ENCODE measurements around the gene IFIT1. TPM values are rescaled to one million over a fixed set of nuclear protein-coding genes. Genes with fewer than 3 reads are reported as not detected.
"Not testable (repeated sequence)": the region's sequence is repeated elsewhere in the genome, so short reads cannot be mapped to it uniquely, and the experiment has no call there.

The IFIT1 gene
- total and polyA plus RNA-seq, 2 experiments from 2014 or later, result 23.9 to 24.4 TPM

- TF ChIP-seq, protein P1, sequence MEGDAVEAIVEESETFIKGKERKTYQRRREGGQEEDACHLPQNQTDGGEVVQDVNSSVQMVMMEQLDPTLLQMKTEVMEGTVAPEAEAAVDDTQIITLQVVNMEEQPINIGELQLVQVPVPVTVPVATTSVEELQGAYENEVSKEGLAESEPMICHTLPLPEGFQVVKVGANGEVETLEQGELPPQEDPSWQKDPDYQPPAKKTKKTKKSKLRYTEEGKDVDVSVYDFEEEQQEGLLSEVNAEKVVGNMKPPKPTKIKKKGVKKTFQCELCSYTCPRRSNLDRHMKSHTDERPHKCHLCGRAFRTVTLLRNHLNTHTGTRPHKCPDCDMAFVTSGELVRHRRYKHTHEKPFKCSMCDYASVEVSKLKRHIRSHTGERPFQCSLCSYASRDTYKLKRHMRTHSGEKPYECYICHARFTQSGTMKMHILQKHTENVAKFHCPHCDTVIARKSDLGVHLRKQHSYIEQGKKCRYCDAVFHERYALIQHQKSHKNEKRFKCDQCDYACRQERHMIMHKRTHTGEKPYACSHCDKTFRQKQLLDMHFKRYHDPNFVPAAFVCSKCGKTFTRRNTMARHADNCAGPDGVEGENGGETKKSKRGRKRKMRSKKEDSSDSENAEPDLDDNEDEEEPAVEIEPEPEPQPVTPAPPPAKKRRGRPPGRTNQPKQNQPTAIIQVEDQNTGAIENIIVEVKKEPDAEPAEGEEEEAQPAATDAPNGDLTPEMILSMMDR (IDR thresholded peaks at IDR 0.05; ENCODE audit: low read depth, low read length), result no peak
- peaks cover 39% of the 10 kb centered on the region for H3K4me1 ChIP-seq (ENCODE audit: low read depth)
- H3K27me3 ChIP-seq, result no peaks in the 10 kb centered on the region
- peak in 1 of 2 donors; percentile 85 for DNase-seq (ENCODE audit: low read depth in 1 of 2, low spot score in 1 of 2)
- H3K4me3 ChIP-seq, result no peak overlapping the region
- H3K9me3 ChIP-seq (ENCODE audit: low read depth), result no peaks in the 10 kb centered on the region
- H3K27ac ChIP-seq, result no peak overlapping the region
- H3K36me3 ChIP-seq, result no peaks in the 10 kb centered on the region
Observed at GRCh38 chr10:89346405-89347254, 45.8 kb upstream of the IFIT1 start.

GRCh38 chr10:89347701-89348457 lies 44.5 kb upstream of the IFIT1 start:
- DNase-seq (ENCODE audit: low read depth in 1 of 2, low spot score in 1 of 2), result peak in 1 of 2 donors; percentile 33
- TF ChIP-seq, protein P1 (IDR thresholded peaks at IDR 0.05; ENCODE audit: low read depth, low read length), result no peak
- peaks cover 48% of the 10 kb centered on the region for H3K4me1 ChIP-seq (ENCODE audit: low read depth)
- no peak overlapping the region for H3K4me3 ChIP-seq
- H3K27ac ChIP-seq, result peak overlapping the region; percentile 78
- H3K9me3 ChIP-seq (ENCODE audit: low read depth), result no peaks in the 10 kb centered on the region
- no peaks in the 10 kb centered on the region for H3K27me3 ChIP-seq
- H3K36me3 ChIP-seq, result no peaks in the 10 kb centered on the region

DNA sequence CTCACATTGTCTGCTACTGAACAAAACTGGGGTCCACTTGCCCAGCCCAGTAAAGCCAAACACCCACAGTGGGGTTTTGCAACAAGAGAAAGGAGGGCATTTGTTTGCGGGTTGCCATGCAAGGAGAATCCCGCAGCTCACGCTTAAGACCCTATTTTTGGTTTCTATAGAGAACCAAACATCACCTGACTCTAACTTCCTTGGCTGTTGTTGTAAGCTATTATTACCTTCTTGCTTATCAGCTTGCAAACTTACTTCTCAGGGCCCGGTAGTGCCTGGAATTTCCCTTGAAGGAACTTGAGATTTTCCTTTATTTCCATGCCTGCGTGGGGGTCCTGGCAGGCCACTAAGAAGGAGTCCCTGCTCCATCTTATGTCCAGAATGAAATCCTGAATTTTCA lies 43.9 kb upstream of the IFIT1 start:
- Histone ChIP-seq H3K4me1 (ENCODE audit: low read depth) (peaks cover 46% of the 10 kb centered on the region), H3K4me3 (no peak overlapping the region), H3K27me3 (no peaks in the 10 kb centered on the region), H3K36me3 (no peaks in the 10 kb centered on the region), H3K9me3 (ENCODE audit: low read depth) (no peaks in the 10 kb centered on the region), H3K27ac (peak overlapping the region; percentile 78)
- TF ChIP-seq, protein P1 (IDR thresholded peaks at IDR 0.05; ENCODE audit: low read depth, low read length), result no peak
- DNase-seq (ENCODE audit: low read depth in 1 of 2, low spot score in 1 of 2), result no peak

- Histone ChIP-seq H3K9me3 (ENCODE audit: low read depth) (no peaks in the 10 kb centered on the region), H3K4me3 (no peak overlapping the region), H3K4me1 (ENCODE audit: low read depth) (peaks cover 42% of the 10 kb centered on the region), H3K27ac (peak overlapping the region; percentile 78), H3K36me3 (no peaks in the 10 kb centered on the region), H3K27me3 (no peaks in the 10 kb centered on the region)
- TF ChIP-seq, protein P1 (IDR thresholded peaks at IDR 0.05; ENCODE audit: low read depth, low read length), result no peak
- DNase-seq (ENCODE audit: low read depth in 1 of 2, low spot score in 1 of 2), result no peak
Observed at GRCh38 chr10:89348975-89349374, 43.4 kb upstream of the IFIT1 start.

DNA sequence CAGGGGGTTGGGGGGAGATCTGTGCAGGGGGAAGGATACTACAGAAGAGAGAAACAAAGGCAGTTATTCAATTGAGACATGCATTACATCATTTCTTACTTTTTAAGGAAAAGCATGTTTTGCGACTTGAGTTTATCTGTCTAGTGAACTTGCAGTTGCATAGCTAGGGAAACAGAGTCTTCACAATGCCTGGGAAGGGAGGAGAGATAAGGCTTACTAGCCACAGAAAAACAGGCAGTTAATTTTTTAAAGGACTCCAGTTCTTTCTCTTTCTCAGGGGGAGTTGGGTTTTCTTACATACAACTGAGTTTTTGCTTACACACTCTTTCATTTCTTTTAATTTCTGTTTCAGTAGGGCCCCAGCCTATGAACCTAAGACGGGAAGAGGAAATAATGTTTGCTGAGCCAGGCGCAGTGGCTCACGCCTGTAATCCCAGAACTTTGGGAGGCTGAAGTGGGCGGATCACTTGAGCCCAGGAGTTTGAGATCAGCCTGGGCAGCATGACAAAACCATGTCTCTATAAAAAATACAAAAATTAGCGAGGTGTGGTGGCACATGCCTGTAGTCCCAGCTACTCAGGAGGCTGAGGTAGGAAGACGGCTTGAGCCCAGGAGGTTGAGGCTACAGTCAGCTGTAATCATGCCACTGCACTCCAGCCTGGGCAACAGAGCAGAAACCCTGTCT lies 41.6 kb upstream of the IFIT1 start:
- not testable (repeated sequence) for H3K36me3 ChIP-seq; H3K4me3 ChIP-seq; H3K27me3 ChIP-seq; H3K9me3 ChIP-seq (ENCODE audit: low read depth)
- H3K27ac ChIP-seq, result peak overlapping the region; percentile 91
- peak in 1 of 2 donors; percentile 55 for DNase-seq (ENCODE audit: low read depth in 1 of 2, low spot score in 1 of 2)
- H3K4me1 ChIP-seq (ENCODE audit: low read depth), result peaks cover 42% of the 10 kb centered on the region

All from cardiac muscle cell (in vitro differentiated cells and primary cell).